GM23338 (cell line): Measurements from ENCODE around the gene NPB.

Source experiments
- CREB1 ChIP-seq: fragments of 250-450 bp; sonication (Bioruptor Pico); IDR thresholded peaks from 2 replicates; pipeline ENCODE4 v1.5.0; 2020; ENCODE audit warnings: low read depth, mild to moderate bottlenecking, moderate library complexity
- EZH2 ChIP-seq: fragments of 200-600 bp; sonication (generic); IDR thresholded peaks from one replicate; pipeline ENCODE4 v1.8.0; 2017; ENCODE audit warnings: antibody characterized with exemption, mild to moderate bottlenecking, low read depth; ENCODE audit not compliant: unreplicated experiment
- EZH2phosphoT487 ChIP-seq: fragments of 200-600 bp; sonication (generic); IDR thresholded peaks from one replicate; pipeline ENCODE4 v1.8.1; 2018; ENCODE audit warnings: antibody characterized with exemption; ENCODE audit not compliant: unreplicated experiment
- JUNB ChIP-seq: IDR thresholded peaks from one replicate; pipeline ENCODE4 v1.6.1; 2016; ENCODE audit warnings: antibody characterized with exemption; ENCODE audit not compliant: unreplicated experiment
- POLR2AphosphoS5 ChIP-seq: IDR thresholded peaks from 2 replicates; pipeline ENCODE4 v1.6.1; 2016; ENCODE audit warnings: antibody characterized with exemption, low read depth
- STAT1 ChIP-seq: IDR thresholded peaks from one replicate; pipeline ENCODE4 v1.6.1; 2016; ENCODE audit warnings: antibody characterized with exemption; ENCODE audit not compliant: unreplicated experiment
- TF ChIP-seq, protein P1 (sequence below), 2 experiments: fragments of 200-600 bp in 1 of 2; sonication (generic) in 1 of 2; conservative IDR thresholded peaks; 2 replicates each; pipeline versions ENCODE4 v1.5.1 to v1.6.1; 2016 to 2017; ENCODE audit warnings: antibody characterized with exemption in 2 of 2, low read depth in 2 of 2, mild to moderate bottlenecking in 2 of 2, moderate library complexity in 1 of 2

DNA sequence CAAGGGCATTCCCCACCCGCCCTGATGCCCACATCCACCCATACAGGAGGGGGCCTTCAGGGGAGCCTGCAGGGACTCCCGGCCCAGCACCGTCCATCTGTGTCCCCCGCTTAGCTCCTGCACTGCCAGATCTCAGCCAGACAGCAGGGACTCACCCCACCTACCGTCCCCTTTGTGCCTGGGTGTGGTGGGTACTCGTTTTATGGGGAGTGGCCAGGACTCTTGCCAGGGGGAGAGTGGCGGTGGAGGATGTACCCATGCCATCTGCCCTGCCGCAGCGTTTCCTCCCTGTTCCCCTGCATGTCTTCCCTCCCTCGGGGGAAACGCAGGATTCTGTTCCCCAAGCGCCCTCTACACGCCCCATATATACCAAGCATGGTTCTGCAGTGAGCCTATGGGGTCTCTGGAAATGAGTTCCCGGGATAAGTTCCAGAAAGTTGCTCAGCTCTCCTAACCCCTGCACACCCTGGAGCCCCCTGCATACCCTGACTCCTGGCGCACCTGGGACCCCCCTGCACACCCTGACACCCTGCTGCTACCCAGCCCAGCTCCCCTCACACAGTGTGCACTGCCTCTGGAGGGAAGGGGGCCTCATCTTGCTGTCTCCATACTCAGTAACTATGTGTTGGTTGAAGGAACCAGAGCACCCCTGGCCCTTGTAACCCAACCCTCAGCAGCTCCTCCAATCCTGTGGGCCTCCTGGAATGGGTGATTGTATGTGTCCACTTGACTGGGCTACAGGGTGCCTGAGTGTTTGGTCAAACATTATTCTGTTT lies 29.7 kb downstream of the NPB start:
- TF ChIP-seq, protein P1, sequence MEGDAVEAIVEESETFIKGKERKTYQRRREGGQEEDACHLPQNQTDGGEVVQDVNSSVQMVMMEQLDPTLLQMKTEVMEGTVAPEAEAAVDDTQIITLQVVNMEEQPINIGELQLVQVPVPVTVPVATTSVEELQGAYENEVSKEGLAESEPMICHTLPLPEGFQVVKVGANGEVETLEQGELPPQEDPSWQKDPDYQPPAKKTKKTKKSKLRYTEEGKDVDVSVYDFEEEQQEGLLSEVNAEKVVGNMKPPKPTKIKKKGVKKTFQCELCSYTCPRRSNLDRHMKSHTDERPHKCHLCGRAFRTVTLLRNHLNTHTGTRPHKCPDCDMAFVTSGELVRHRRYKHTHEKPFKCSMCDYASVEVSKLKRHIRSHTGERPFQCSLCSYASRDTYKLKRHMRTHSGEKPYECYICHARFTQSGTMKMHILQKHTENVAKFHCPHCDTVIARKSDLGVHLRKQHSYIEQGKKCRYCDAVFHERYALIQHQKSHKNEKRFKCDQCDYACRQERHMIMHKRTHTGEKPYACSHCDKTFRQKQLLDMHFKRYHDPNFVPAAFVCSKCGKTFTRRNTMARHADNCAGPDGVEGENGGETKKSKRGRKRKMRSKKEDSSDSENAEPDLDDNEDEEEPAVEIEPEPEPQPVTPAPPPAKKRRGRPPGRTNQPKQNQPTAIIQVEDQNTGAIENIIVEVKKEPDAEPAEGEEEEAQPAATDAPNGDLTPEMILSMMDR (conservative IDR thresholded peaks at IDR 0.05; ENCODE audit: low read depth in 2 of 2), result peak in 1 of 2 experiments; percentile 32; a peak in 1 of 4 replicates
- no peak for TF ChIP-seq CREB1 (CRISPR knock-in tag)
- TF ChIP-seq EZH2, result no peak
- TF ChIP-seq EZH2phosphoT487, result no peak
- TF ChIP-seq JUNB, result no peak
- peak; percentile 77 for TF ChIP-seq POLR2AphosphoS5
- no peak for TF ChIP-seq STAT1
